Left cardiac atrium (tissue), 4 donors: Measurements from ENCODE around the gene GHRH. TPM values are rescaled to one million over a fixed set of nuclear protein-coding genes. Genes with fewer than 3 reads are reported as not detected.

ENCODE experiments used
- ATAC-seq, 2 donors: fragments of 200-7000 bp; cut with Tn5 transposase; one replicate each; pipeline ENCODE4 v1.9.1; 2020; ENCODE audit warnings: mild to moderate bottlenecking in 2 of 2, moderate library complexity in 2 of 2
- DNase-seq: peaks from one replicate; pipeline ENCODE4 v3.0.0-alpha.2; 2020
- intact Hi-C, 2 donors: fragments of 100-400 bp; cut with DNase I; formaldehyde crosslinking; loops; one replicate each; pipeline versions ENCODE4 v1.14.1 to v1.15.1; 2022 to 2023
- total RNA-seq, 2 donors: library from RNA; stranded (reverse); fragmentation: NEBNext Ultra II Directional; extraction: Animal tissue kit (Norgen Biotek cat#: 25700); gene quantifications; one replicate each; pipeline ENCODE4 v1.2.1, GENCODE V29; 2021
- donor health status: DM: no; HTN: yes; CAD: no.
- donor health status: DM: no; HTN: yes; CAD: no; lungs with severe emphysema.
- donor health status: DM: yes; HTN: yes; CAD: no.
- donor health status: Dilated cardiomyopathy.

GHRH gene
- total RNA-seq, 2 donors from 2014 or later: 4.2 to 10.7 TPM

GRCh38 chr20:37294262-37294981 lies 32.8 kb upstream of the GHRH start:
- DNase-seq (no peak), ATAC-seq (no peak)
- intact Hi-C loops: no loop called here

DNA sequence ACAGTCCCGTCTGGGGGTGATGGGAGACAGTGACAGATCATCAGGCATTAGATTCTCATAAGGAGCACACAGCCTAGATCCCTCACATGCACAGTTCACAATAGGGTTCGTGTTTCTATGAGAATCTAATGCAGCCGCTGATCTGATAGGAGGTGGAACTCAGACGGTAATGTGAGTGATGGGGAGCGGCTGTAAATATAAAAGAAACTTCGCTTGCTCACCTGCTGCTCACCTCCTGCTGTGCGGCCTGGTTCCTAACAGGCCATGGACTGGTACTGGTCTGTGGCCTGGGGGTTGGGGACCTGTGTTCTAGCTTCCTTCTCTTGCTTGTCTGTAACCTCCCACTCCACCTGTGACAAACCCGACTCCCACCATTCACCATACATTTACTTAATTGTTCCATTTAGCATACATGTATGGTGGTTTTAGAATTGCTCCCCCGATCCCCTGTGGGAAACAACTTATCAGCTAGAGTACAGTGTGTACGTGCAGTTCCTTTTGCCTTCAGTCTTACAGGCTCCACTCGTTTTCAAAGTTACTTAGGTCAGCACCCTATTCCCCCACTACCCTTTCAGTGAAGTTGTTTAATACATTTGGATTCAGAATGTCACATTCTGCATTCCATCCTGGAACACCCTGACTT lies 31.8 kb upstream of the GHRH start:
- no peak for ATAC-seq
- DNase-seq: no peak
- intact Hi-C loops: no loop called here

- intact Hi-C loops: no loop called here
- no peak for DNase-seq
- no peak for ATAC-seq
These were observed 30.1 kb upstream of the GHRH start for GRCh38 chr20:37291724-37292126.

- DNase-seq (no peak), ATAC-seq (no peak)
- intact Hi-C loops: no loop called here
These were observed 28.7 kb upstream of the GHRH start for GRCh38 chr20:37290158-37290810.

DNA sequence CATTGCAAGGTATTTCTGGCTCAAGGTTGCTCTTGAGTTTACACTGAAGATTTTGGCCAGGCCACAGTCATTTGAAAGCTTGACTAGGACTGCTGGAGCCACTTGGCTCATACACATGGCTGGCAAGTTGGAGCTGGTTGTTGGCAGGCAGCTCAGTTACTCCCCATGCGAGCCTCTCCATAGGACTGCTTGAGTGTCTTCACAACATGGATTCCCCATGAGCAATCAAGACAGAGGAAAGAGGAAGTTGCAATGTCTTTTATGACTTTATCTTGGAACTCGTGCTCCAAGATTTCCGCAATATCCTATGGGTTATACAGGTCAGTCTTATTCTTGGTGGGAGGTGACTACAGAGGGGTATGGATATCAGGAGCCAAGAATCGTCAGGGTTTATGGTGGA lies 26.5 kb upstream of the GHRH start:
- intact Hi-C loops: no loop called here
- ATAC-seq: peak in 1 of 2 donors; percentile 58
- DNase-seq: no peak

- intact Hi-C loops: no loop called here
- no peak for DNase-seq
- ATAC-seq: no peak
These were observed 24.2 kb upstream of the GHRH start for GRCh38 chr20:37285664-37286374.

GRCh38 chr20:37284691-37285161 lies 23.1 kb upstream of the GHRH start:
- no peak for DNase-seq
- intact Hi-C loops: no loop called here
- no peak for ATAC-seq

DNA sequence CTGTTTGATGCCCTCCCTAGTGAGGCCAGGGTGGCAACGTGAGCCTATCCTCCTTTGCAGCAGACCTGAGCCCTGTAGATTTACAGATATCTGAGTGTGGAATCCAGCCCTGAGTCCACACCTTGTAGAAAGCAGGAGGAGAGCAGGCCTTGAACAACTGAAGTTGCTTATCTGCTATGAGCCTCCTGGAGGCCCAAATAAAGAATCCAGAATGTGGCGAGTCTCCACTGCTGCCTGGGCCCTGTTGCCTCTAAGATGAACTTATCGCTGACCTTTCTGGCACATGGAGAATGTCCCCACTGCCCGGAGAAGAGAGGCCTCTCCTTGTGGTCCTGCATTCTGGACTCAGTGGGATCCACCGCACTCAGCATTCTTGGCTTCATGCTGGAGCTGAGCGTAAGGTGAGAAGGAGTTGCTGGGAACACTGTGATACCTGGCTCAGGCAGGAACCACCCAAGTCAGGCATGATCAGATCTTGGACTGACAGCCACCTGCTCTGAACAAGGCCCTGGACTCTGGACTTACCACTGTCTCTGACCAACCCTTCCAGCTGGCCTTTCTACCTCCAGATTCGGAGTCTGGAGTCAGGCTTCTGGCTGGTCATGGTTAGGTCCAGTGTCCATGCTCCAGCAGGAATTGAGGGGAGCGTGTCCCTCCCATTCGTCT lies 22.0 kb upstream of the GHRH start:
- ATAC-seq: no peak
- DNase-seq: no peak
- intact Hi-C loops: no loop called here

DNA sequence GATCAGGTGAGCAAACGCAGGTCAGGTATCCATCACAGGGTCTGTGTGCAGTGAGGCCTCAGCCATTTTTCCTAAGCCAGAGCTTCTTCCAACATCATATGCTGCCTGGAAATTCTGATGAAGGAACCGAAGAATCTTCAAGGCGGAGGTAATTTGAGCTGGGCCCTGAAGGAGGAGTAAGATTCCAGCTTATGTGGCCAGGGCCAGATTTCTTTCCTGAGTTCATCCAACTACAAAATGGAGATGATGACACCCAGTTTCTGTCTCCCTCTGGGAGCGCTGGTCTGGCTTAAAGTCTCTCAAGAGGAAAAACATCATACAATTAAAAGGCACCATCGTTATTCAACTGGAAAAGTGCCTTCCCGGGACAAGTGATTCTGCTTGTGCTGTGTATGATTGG lies 20.9 kb upstream of the GHRH start:
- DNase-seq (no peak), ATAC-seq (peak; percentile 42 to 67)
- intact Hi-C loops: no loop called here

- intact Hi-C loops: no loop called here
- no peak for ATAC-seq
- no peak for DNase-seq
These were observed 18.8 kb upstream of the GHRH start for GRCh38 chr20:37280403-37280802.

GRCh38 chr20:37279820-37280219 lies 18.2 kb upstream of the GHRH start:
- intact Hi-C loops: no loop called here
- ATAC-seq (no peak), DNase-seq (no peak)

- intact Hi-C loops: no loop called here
- ATAC-seq (no peak), DNase-seq (no peak)
These were observed 17.5 kb upstream of the GHRH start for GRCh38 chr20:37278966-37279590.

- no peak for ATAC-seq
- intact Hi-C loops: no loop called here
- no peak for DNase-seq
These were observed 15.6 kb upstream of the GHRH start for GRCh38 chr20:37277253-37277593.

DNA sequence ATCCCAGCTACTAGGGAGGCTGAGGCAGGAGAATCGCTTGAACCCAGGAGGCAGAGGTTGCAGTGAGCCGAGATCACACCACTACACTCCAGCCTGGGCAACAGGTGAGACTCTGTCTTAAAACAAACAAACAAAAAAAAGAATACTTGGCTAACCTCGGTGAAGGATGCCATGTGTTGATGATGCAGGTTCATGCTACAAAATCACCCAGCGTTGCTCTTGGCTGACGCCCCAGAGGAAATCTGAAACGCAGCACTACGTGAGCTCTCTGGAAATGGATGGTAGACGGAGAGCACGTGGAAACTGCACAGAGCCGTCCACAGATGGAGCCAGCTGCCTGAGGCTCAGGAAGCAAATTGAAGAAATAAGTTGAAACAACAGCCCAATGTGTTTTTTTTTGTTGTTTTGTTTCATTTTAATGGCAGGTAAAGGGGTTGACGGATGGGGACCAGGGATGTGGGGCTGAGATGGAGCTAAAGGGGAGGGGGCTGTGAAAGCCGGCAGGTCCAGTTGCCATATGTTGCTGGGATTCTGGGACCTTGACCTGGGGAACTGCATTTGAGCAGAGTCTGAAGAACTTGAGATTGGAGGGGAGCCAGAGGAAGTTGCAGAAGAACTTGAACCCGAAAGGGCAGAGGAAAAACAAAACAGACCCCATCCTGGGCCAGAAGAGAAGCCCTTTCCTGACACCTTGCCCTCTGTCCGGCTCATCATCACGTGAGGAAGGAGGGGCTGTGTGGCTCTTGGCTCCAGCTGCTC lies 15.1 kb upstream of the GHRH start:
- intact Hi-C loops: no loop called here
- DNase-seq (peak; percentile 39), ATAC-seq (peak; percentile 89)

DNA sequence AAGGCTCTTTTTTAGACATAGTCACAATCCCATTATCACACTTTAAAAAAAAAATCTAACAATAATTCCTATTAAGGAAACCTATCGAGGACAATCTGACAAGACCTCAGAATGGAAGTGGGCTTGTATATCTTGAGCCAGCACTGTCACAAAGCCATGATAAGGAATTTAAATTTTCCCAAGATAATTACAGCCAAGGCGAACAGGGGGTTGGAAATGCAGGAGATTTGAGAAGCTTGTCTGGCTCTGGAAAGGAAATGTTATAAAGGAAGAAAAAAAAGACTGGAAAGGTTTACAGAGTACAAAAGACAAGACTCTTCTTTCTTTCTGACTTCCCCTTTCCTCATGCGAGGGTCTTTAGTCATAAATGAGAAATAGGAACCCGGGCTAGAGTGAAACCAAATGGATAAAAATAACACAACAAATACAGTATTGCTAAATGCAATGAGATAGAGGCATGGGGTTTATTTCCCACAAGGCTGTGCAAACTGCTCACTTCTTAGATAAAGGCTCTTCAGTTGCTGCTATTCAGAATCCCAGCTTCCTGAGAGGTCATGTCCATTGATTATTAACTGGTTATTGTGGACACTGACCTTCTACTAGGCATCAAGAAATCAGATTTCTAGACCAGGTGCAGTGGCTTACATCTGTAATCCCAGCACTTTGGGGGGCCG lies 13.4 kb upstream of the GHRH start:
- intact Hi-C loops: no loop called here
- no peak for DNase-seq
- ATAC-seq: no peak

DNA sequence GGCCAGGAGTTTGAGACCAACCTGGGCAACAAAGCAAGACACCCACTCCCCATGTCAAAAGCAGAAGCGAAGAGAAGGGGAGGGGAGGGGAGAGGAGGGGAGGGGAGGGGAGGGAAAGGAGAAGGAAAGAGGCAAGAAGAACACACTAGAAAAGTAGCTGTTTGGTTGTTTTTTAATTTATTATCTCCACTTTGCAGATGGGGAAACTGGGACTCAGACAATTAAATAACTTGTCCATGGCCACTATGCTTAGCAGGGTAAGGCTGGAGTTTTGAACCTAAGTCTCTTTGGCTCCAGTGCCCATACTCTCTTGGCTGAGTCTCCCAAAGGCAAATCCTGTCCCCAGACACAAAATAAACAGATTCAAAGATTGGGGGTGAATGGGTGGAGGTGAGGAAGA lies 12.4 kb upstream of the GHRH start:
- no peak for ATAC-seq
- no peak for DNase-seq
- intact Hi-C loops: no loop called here

- intact Hi-C loops: loop anchor here in 1 of 2 donors (2.0 kb wide), 1 partner anchor 113 kb away; no protein-coding TSS in a partner anchor
- no peak for DNase-seq
- ATAC-seq: no peak
These were observed 9.8 kb upstream of the GHRH start for GRCh38 chr20:37271421-37271768.
